Stimulated activated CD4-positive, alpha-beta T cell treated with anti-CD3 and anti-CD28 coated beads, Interleukin-1b, Interleukin-23, amount 100 ng/mL, for 1 hour (primary cell): ENCODE data around the gene IGF2.

Experiments used
- DNase-seq, 2 donors: peaks; one replicate each; pipeline ENCODE4 v3.0.0-alpha.2; 2020; ENCODE audit warnings: low read depth in 2 of 2

Gene IGF2

DNA sequence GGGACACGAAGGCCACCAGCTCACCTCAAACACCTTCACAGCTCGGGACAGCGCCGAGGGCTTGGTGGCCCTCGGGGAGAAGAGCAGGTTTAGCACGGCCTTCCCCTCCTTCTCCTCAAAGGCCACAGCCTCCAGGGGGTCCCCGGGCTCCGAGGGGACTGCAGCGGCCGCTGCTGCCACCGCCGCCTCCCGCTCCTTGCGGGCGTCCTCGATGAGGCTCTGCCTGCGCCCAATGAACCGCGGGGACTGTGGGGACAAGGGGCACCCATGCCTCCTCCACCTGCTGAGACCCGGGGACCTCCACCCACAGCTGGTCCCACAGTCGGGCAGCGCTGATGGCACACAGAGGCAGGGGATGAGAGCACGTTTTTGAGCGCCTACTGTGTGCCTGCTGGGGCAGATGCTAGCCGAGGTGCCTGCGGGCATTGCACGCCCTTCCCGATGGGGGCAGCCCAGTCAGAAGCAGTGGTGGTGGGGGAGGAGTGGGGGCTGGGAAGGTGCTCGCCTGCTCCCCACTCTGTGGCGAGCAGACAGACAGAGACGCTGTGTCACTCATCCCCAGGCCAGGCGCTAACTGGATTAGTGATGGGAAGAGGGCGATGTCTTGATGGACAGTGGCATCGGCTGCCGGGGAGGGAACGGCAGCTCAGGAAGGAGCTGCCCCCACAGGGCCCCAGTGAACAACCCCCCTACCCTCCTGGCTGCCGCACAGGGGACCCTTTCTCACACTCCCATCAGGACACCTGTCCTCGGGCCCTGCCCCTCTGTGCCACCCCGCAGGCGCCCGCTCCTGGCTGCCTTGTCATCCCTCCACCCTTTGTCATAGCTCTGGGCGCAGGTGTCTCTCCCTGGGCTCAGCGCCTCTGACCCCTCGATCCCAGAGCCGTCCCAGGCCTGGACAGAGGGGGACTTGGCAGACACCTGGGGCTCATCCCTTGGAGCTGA lies 30.7 kb upstream of the IGF2 start:
- no peak for DNase-seq

- no peak for DNase-seq
Measured at GRCh38 chr11:2169005-2169378, 29.8 kb upstream of the IGF2 start.

GRCh38 chr11:2168286-2169004 lies 29.3 kb upstream of the IGF2 start:
- no peak for DNase-seq

GRCh38 chr11:2167141-2168045 lies 28.2 kb upstream of the IGF2 start:
- DNase-seq: no peak

GRCh38 chr11:2166091-2166851 lies 27.1 kb upstream of the IGF2 start:
- DNase-seq: peak in 1 of 2 donors; percentile 34

DNA sequence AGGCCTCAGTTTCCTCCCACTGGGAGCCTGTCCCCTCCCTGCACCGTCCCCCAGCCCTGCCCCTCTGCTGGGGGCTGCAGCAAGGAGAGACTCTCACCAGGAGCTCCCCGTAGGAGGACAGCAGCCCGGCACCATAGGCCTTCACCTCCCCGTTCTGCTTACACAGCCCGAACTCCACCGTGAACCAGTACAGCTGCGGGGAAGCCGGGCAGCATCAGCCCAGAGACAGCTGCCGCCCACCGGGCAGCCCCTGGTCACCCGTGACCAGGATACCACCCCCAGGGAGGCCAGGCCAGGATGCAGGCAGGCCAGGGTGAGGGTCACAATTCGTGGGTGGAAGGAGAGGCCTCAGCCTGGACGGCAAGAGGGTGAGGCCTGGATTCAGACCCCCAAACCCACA lies 26.4 kb upstream of the IGF2 start:
- no peak for DNase-seq

GRCh38 chr11:2164861-2165555 lies 25.8 kb upstream of the IGF2 start:
- DNase-seq: no peak

DNA sequence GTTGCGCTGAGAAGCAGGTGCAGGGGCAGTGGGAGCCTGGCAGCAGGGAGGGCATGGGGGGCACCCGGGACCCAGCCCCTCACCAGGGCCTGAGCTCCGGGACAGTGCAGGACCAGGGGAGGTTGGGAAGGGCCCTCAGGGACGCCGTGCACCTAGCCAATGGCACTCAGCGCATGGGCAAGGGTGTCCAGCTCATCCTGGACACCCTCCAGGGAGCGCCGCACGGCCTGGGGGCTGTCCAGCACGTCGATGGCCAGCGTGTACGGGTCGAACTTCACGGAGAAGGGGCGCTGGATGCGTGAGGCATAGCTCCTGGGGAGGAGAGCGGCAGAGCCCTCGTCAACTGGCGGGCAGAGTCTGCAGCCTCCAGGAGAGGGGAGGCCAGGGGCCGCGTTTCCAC lies 24.9 kb upstream of the IGF2 start:
- no peak for DNase-seq

GRCh38 chr11:2163428-2163978 lies 24.3 kb upstream of the IGF2 start:
- no peak for DNase-seq

DNA sequence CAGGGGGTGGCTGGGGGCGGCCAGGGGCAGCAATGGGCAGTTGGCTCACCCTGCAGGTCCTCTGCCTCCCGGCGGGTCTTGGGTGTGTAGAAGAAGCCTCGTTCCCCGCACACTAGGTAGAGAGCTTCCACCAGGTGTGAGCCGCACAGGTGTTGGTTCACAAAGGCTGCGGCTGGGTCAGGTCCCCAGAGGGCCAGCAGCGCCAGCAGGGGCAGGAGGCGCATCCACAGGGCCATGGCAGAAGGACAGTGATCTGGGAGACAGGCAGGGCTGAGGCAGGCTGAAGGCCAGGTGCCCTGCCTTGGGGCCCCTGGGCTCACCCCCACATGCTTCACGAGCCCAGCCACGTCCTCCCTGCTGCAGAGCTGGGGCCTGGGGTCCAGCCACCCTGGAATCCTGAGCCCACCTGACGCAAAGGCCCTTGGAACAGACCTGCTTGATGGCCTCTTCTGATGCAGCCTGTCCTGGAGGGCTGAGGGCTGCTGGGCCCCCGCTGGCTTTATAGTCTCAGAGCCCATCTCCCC lies 21.6 kb upstream of the IGF2 start, which contains the start of gene INS:
TSS of gene INS (minus strand) at position 474 of the 524 bp plus-strand sequence. CDS start at position 236, 238 bp downstream.
- DNase-seq: no peak

GRCh38 chr11:2159536-2160413 lies 20.6 kb upstream of the IGF2 start:
- DNase-seq: no peak

- DNase-seq: no peak
Measured at GRCh38 chr11:2158966-2159365, 19.8 kb upstream of the IGF2 start.

- no peak for DNase-seq
Measured at GRCh38 chr11:2158296-2158737, 19.1 kb upstream of the IGF2 start.

DNA sequence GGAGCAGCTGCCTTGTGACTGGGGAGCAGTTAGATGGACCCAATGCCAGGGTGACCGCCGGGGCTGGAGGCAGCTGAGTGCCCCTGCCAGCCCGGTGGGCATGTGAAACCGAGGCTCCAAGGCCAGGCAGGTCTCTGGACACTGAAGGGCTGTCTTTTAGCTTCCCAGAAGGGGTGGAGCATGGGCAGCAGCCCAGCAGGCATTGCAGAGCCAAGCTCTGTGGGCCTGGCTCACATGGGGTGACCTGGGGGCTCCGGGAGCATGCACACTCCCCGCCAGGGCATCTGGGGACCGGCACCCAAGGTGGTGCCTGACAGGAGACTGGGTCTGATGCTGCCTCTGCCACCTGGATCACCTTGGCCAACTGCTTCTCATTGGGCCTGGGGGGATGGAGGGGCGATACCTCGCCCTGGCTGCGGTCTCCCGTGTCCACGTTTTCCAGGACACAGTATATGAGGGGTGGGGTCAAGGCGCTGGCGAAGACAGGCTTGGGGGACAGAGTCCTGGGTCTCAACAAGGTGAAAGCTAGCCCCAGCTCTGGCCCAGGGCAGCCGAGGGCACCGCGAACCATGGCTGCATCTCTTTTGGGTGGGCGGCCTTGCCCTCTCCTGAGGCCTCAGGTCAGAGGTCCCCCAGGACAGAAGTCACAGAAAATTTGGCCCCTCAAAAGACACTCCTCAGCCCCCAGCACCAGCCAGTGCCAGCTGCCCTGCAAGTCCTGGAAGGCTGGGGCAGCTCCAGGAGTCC lies 18.3 kb upstream of the IGF2 start:
- DNase-seq: no peak

- peak in 1 of 2 donors; percentile 43 for DNase-seq
Measured at GRCh38 chr11:2156416-2157182, 17.4 kb upstream of the IGF2 start.

GRCh38 chr11:2155511-2155910 lies 16.3 kb upstream of the IGF2 start:
- DNase-seq: no peak

GRCh38 chr11:2154889-2155288 lies 15.7 kb upstream of the IGF2 start:
- DNase-seq: no peak
